Measurements from ENCODE around the gene COQ4. TPM values are rescaled to one million over a fixed set of nuclear protein-coding genes. Genes with fewer than 3 reads are reported as not detected.

Gene COQ4
- total RNA-seq, 1 donor, result 22.0 TPM

DNA sequence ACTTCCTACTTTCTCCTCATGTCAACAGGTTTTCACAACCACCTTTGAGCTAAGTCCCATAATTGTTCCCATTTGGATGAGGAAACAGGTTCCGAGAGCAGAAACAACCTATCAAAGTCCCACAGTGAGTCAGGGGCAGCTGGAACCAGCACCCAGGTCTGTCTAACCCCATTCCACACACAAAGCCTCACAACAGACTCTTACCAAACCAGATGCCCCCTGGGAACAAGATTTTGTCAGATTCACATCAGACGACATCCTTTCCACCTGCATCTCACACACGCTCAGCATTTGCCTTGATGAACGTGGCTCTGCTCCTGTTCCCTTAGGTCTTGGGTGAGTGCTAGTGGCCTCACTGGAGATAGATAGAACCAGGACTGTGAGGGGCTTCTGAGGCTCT is 29.5 kb upstream of the COQ4 start:
- DNase-seq (ENCODE audit: low read depth), result no peak
- TF ChIP-seq, protein P1, sequence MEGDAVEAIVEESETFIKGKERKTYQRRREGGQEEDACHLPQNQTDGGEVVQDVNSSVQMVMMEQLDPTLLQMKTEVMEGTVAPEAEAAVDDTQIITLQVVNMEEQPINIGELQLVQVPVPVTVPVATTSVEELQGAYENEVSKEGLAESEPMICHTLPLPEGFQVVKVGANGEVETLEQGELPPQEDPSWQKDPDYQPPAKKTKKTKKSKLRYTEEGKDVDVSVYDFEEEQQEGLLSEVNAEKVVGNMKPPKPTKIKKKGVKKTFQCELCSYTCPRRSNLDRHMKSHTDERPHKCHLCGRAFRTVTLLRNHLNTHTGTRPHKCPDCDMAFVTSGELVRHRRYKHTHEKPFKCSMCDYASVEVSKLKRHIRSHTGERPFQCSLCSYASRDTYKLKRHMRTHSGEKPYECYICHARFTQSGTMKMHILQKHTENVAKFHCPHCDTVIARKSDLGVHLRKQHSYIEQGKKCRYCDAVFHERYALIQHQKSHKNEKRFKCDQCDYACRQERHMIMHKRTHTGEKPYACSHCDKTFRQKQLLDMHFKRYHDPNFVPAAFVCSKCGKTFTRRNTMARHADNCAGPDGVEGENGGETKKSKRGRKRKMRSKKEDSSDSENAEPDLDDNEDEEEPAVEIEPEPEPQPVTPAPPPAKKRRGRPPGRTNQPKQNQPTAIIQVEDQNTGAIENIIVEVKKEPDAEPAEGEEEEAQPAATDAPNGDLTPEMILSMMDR (IDR thresholded peaks at IDR 0.05; ENCODE audit: insufficient read depth, low read depth, low read length), result no peak
- H3K4me3 ChIP-seq (ENCODE audit: low read depth, low read length), result no peak overlapping the region

DNA sequence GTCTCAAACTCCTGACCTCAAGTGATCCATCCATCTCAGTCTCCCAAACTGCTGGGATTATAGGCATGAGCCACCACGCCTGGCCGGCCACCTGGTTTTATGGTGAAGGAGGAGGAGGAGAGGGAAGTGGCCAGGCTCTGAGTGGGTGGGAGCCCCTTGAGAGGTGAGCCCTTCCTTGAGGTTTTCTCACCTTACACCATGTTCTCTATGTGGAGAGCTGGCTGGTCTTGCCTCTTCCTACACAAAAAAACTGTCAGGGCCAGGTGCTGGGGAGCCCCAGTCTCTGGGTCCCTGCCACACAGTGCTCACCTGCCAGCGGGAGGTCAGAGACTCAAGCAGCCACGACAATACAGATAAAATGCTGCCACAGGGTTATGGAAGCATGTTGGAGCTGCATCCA is 28.5 kb upstream of the COQ4 start:
- TF ChIP-seq, protein P1 (IDR thresholded peaks at IDR 0.05; ENCODE audit: insufficient read depth, low read depth, low read length), result no peak
- DNase-seq (ENCODE audit: low read depth), result no peak
- no peak overlapping the region for H3K4me3 ChIP-seq (ENCODE audit: low read depth, low read length)

DNA sequence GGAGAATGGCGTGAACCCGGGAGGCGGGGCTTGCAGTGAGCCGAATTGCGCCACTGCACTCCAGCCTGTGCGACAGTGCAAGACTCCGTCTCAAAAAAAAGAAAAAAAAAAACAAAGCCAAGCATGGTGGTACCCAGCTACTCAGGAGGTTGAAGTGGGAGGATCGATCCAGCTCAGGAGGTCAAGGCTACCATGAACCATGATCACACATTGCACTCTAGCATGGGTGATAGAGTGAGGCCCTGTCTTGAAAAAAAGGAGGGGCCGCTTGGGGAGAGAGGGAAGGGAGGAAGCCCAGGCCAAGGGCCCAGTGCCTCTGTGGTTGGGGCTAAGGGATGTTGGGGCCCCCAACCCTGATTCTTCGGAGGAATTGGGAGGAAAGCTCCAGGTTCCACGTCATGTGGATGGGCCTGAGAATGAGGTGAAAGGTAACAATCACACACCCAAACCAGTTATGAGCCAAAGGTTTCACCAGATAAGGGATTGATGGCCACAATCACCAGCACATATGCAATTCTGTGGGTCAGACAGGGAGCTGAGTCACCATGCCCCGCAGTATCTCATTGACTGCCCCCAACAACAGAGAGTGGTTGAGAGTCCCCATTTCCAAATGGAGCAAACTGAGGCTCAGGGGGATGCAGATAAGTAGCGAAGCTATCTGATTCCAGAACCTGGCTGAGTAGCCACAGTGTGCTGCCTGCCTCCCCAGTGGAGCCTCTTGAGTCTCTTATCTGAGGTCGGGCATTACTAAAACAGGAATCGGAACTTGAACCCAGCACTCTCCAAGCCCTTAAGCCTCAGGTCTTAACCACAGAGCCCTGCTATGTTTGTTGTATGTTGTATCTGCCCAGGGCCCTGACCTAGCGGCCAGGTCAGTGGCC is 26.1 kb upstream of the COQ4 start:
- peak; percentile 38 for DNase-seq (ENCODE audit: low read depth)
- TF ChIP-seq, protein P1 (IDR thresholded peaks at IDR 0.05; ENCODE audit: insufficient read depth, low read depth, low read length), result no peak
- no peak overlapping the region for H3K4me3 ChIP-seq (ENCODE audit: low read depth, low read length)

DNA sequence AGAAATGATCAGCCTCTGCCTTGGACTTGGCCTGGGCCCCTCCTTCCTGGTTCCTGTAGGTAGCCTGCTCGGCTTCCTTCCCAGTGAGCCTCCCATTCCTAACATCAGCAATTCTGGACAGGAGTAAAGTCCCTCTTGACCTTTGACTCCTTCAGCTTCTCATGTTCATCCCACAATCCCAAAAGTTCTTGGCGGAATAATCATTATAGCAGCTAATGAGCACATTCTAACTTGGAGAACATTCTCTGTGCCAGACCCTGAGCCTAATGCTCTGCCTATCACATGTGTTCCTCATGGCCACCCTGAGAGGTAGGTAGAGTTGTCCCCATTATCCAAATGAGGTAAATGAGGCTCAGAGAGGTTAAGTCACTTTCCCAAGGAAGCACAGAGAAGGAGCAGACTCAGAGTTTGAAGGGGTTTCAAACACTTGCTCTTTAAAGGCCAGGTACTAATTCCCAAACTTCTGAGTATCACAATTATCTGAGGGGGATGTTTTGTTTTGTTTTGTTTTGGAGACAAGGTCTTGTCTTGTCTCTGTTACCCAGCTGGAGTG is 25.3 kb upstream of the COQ4 start:
- no peak for DNase-seq (ENCODE audit: low read depth)
- TF ChIP-seq, protein P1 (IDR thresholded peaks at IDR 0.05; ENCODE audit: insufficient read depth, low read depth, low read length), result no peak
- no peak overlapping the region for H3K4me3 ChIP-seq (ENCODE audit: low read depth, low read length)

DNA sequence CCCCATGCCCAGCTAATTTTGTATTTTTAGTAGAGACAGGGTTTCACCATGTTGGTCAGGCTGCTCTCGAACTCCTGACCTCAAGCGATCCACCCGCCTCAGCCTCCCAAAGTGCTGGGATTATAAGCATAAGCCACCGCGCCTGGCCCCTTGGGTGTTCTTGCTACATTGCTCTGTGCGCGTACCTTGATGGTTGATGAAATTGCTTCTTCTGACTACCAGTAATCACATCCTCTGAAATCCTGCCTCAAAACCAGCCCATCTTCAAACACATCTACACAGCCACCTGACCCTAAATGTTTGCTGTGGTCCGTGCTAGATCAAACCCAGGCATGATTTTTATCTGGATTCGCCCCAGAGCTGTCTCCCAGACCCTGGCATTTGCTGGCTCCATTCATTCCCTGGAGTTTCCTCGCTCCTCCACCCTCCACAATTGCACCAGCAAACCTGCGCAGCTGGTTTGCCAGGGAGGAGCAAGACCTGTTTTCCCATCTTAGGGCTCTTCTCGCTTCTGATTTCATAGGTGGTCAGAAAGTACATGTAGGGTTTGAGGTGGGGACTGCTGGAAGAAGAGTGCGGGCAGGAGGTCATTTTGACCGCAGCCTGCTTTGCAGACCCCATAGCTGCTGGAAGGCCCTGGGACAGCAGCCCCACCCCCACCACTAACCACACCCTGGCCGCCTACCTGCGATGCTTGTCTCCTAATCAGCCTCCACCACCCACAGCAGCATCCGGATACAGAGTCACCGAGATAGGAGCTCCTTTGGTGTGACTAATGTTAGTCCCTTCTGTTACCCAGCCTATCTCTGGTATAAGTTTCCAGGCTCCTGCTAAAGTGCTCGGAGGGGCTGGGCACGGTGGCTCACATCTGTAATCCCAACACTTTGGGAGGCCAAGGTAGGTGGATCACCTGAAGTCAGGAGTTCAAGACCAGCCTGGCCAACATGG is 23.8 kb upstream of the COQ4 start:
- TF ChIP-seq, protein P1 (IDR thresholded peaks at IDR 0.05; ENCODE audit: insufficient read depth, low read depth, low read length), result no peak
- no peak for DNase-seq (ENCODE audit: low read depth)
- no peak overlapping the region for H3K4me3 ChIP-seq (ENCODE audit: low read depth, low read length)

DNA sequence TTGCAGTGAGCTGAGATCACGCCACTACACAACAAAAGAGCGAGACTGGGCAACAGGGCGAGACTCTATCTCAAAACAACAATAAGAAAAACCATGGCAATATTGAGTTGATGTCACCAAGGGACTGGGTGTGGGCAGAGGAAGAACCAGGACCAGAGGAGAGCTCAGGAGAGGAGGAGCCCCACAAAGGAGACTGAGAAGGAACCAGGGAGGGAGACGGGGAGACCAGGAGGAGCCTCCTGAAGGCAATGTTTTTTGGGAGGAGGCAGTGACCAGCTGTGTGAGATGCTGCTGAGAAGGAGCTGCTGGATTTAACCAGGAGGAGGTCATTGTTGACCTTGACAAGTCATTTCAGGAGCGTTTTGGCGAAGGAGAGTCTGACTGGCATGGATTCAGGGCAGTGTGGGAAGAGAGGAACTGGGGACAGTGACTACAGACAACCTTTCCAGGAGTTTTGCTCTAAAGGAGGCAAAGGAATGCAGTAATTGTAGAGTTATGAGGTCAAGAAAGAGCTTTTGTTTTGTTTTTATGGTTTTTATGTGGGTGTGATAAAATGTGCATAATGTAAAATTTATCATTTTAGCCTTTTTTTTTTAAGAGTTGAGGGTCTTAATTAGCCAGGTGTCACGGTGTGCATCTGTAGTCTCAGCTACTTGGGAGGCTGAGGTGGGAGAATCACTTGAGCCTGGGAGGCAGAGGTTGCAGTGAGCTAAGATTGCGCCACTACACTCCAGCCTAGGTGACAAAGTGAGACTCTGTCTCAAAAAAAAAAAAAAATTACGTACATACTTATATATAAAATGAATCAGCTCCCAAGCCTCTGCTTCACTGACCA is 18.3 kb upstream of the COQ4 start:
- H3K4me3 ChIP-seq (ENCODE audit: low read depth, low read length), result no peak overlapping the region
- DNase-seq (ENCODE audit: low read depth), result no peak
- TF ChIP-seq, protein P1 (IDR thresholded peaks at IDR 0.05; ENCODE audit: insufficient read depth, low read depth, low read length), result no peak

Data from fibroblast of villous mesenchyme (primary cell).